Measurements from ENCODE around the gene WNT4. TPM values are rescaled to one million over a fixed set of nuclear protein-coding genes. Genes with fewer than 3 reads are reported as not detected.

WNT4 gene
- total RNA-seq: not detected

GRCh38 chr1:22143065-22144033 lies at the start of gene WNT4:
WNT4 (minus strand) TSS chr1:22143097; CDS start chr1:22142922, 175 bp downstream.
- POLR2A ChIA-PET: no interaction called here
- CTCF ChIA-PET: interaction anchor here (1.0 kb wide), 1 partner anchor 273 kb away, joined by 3 read pairs; no protein-coding TSS in a partner anchor

- POLR2A ChIA-PET: no interaction called here
- CTCF ChIA-PET: no interaction called here
Observed at GRCh38 chr1:22190731-22191130, 47.8 kb upstream of the WNT4 start.

GRCh38 chr1:22190251-22190650 lies 47.4 kb upstream of the WNT4 start:
- CTCF ChIA-PET: no interaction called here
- POLR2A ChIA-PET: no interaction called here

GRCh38 chr1:22189619-22190018 lies 46.7 kb upstream of the WNT4 start:
- CTCF ChIA-PET: no interaction called here
- POLR2A ChIA-PET: no interaction called here

GRCh38 chr1:22188914-22189313 lies 46.0 kb upstream of the WNT4 start:
- ChIA-PET POLR2A (no interaction called here), CTCF (no interaction called here)

GRCh38 chr1:22188436-22188835 lies 45.5 kb upstream of the WNT4 start:
- CTCF ChIA-PET: no interaction called here

GRCh38 chr1:22186311-22186710 lies 43.4 kb upstream of the WNT4 start:
- POLR2A ChIA-PET: no interaction called here
- CTCF ChIA-PET: no interaction called here

More at GRCh38 chr1:22188436-22188835, 45.5 kb upstream of the WNT4 start:
- POLR2A ChIA-PET: no interaction called here

- ChIA-PET CTCF (interaction anchor here (0.7 kb wide), 1 partner anchor 102 kb away, joined by 4 read pairs; no protein-coding TSS in a partner anchor), POLR2A (no interaction called here)
Observed at GRCh38 chr1:22184892-22185612, 42.2 kb upstream of the WNT4 start.

- CTCF ChIA-PET: interaction anchor here (0.7 kb wide), 1 partner anchor 102 kb away, joined by 4 read pairs; no protein-coding TSS in a partner anchor
- POLR2A ChIA-PET: no interaction called here
Observed at GRCh38 chr1:22184454-22184853, 41.6 kb upstream of the WNT4 start.

- ChIA-PET POLR2A (no interaction called here), CTCF (no interaction called here)
Observed at GRCh38 chr1:22182715-22183114, 39.8 kb upstream of the WNT4 start.

- ChIA-PET CTCF (no interaction called here), POLR2A (no interaction called here)
Observed at GRCh38 chr1:22179197-22179803, 36.4 kb upstream of the WNT4 start.

- CTCF ChIA-PET: no interaction called here
- POLR2A ChIA-PET: no interaction called here
Observed at GRCh38 chr1:22177354-22178003, 34.6 kb upstream of the WNT4 start.

- ChIA-PET CTCF (no interaction called here), POLR2A (no interaction called here)
Observed at GRCh38 chr1:22176258-22176657, 33.4 kb upstream of the WNT4 start.

GRCh38 chr1:22174446-22175220 lies 31.7 kb upstream of the WNT4 start:
- POLR2A ChIA-PET: interaction anchor here (0.6 kb wide), 1 partner anchor 142 kb away, joined by 4 read pairs; no protein-coding TSS in a partner anchor
- CTCF ChIA-PET: no interaction called here

- ChIA-PET POLR2A (interaction anchor here (0.6 kb wide), 1 partner anchor 1561 kb away, joined by 5 read pairs; no protein-coding TSS in a partner anchor), CTCF (no interaction called here)
Observed at GRCh38 chr1:22171951-22172715, 29.2 kb upstream of the WNT4 start.

GRCh38 chr1:22169816-22170215 lies 26.9 kb upstream of the WNT4 start:
- ChIA-PET POLR2A (no interaction called here), CTCF (no interaction called here)

- POLR2A ChIA-PET: no interaction called here
- CTCF ChIA-PET: no interaction called here
Observed at GRCh38 chr1:22168412-22168973, 25.6 kb upstream of the WNT4 start.

GRCh38 chr1:22166439-22166838 lies 23.5 kb upstream of the WNT4 start:
- ChIA-PET POLR2A (no interaction called here), CTCF (no interaction called here)

Measured in activated CD8-positive, alpha-beta memory T cell treated with anti-CD3 and anti-CD28 coated beads for 36 hours (primary cell).